Upper lobe of left lung (tissue), 6 donors: ENCODE measurements around the gene MAP7D2. TPM values are rescaled to one million over a fixed set of nuclear protein-coding genes. Genes with fewer than 3 reads are reported as not detected.

ENCODE experiments used
- ATAC-seq, 2 donors: fragments of 200-7000 bp; cut with Tn5 transposase; one replicate each; pipeline ENCODE4 v1.9.1; 2022; ENCODE audit warnings: mild to moderate bottlenecking in 2 of 2, moderate library complexity in 2 of 2; ENCODE audit not compliant: low FRiP score in 2 of 2
- DNase-seq, 2 donors: peaks; one replicate each; pipeline ENCODE4 v3.0.0-alpha.2; 2019 to 2020
- H3K27ac ChIP-seq, 4 donors: fragments of 200-600 bp; sonication (generic); one replicate each; pipeline ENCODE4 v1.5.1; 2016 to 2019
- H3K27me3 ChIP-seq, 4 donors: fragments of 200-600 bp; sonication (generic); one replicate each; pipeline ENCODE4 v1.5.1; 2017 to 2019
- H3K36me3 ChIP-seq, 4 donors: fragments of 200-600 bp; sonication (generic); one replicate each; pipeline ENCODE4 v1.5.1; 2016 to 2019
- H3K4me1 ChIP-seq, 4 donors: fragments of 200-600 bp; sonication (generic); one replicate each; pipeline ENCODE4 v1.5.1; 2018 to 2019
- H3K4me3 ChIP-seq, 4 donors: fragments of 200-600 bp; sonication (generic); one replicate each; pipeline ENCODE4 v1.5.1; 2017 to 2019; ENCODE audit warnings: mild to moderate bottlenecking in 2 of 4, moderate library complexity in 1 of 4
- H3K9me3 ChIP-seq, 4 donors: fragments of 200-600 bp; sonication (generic); one replicate each; pipeline ENCODE4 v1.5.1; 2018 to 2019
- CTCF ChIP-seq, 6 experiments: fragments of 450-650 bp in 4 of 6; fragments of 200-600 bp in 2 of 6; sonication (generic) in 2 of 6; IDR thresholded peaks; one replicate each; pipeline ENCODE4 v1.5.1; 2016 to 2019; ENCODE audit warnings: antibody characterized with exemption in 6 of 6
- EP300 ChIP-seq, 4 donors: sonication (generic); formaldehyde crosslinking; IDR thresholded peaks; one replicate each; pipeline ENCODE4 v1.5.1; 2017; ENCODE audit warnings: antibody characterized with exemption in 4 of 4, control low read depth in 2 of 4
- POLR2A ChIP-seq, 4 donors: fragments of 450-650 bp; IDR thresholded peaks; one replicate each; pipeline ENCODE4 v1.5.1; 2016 to 2017; ENCODE audit warnings: antibody characterized with exemption in 4 of 4, mild to moderate bottlenecking in 2 of 4
- POLR2AphosphoS5 ChIP-seq, 2 donors: sonication (generic); formaldehyde crosslinking; IDR thresholded peaks; one replicate each; pipeline ENCODE4 v1.5.1; 2017; ENCODE audit warnings: antibody characterized with exemption in 2 of 2
- WGBS, 2 donors: methylation state at CpG; one replicate each; pipeline ENCODE4 v1.1.5; 2017 to 2018; 5-methylcytosine and 5-hydroxymethylcytosine counted together
- small RNA-seq, 4 donors: library from RNA; depleted of rRNA; stranded (forward); fragments of <200 nt; gene quantifications; one replicate each; pipeline ENCODE3, GENCODE V24; 2016
- total RNA-seq, 6 donors: library from RNA; depleted of rRNA in 4 of 6; stranded (reverse); fragments of >200 nt in 4 of 6; gene quantifications; one replicate each; pipeline versions ENCODE4 v1.1.0 to v1.2.1, GENCODE V29; 2016 to 2021
- donor health status: DM: no; HTN: no; CAD: no; lungs with moderate emphysema.
- donor health status: DM: no; HTN: yes; CAD: no; lungs with severe emphysema.

The MAP7D2 gene
- total RNA-seq, 6 donors from 2014 or later, result under 0.01 to 13.4 (median 0.51) TPM

- Histone ChIP-seq H3K4me3 (no peak overlapping the region), H3K4me1 (no peaks in the 10 kb centered on the region), H3K36me3 (peaks cover 0 to 19% (median 0%) of the 10 kb centered on the region in 4 donors), H3K27me3 (no peaks in the 10 kb centered on the region), H3K9me3 (no peaks in the 10 kb centered on the region), H3K27ac (no peak overlapping the region)
- TF ChIP-seq EP300 (IDR thresholded peaks at IDR 0.05) (no peak), CTCF (IDR thresholded peaks at IDR 0.05) (no peak), POLR2A (IDR thresholded peaks at IDR 0.05) (no peak), POLR2AphosphoS5 (IDR thresholded peaks at IDR 0.05) (no peak)
- DNase-seq (no peak), ATAC-seq (no peak)
- WGBS, 2 donors, result 76 to 80% methylated on average over 9 of the region's 9 CpGs
Measured at GRCh38 chrX:19964017-19964710, 152.5 kb downstream of the MAP7D2 start.

DNA sequence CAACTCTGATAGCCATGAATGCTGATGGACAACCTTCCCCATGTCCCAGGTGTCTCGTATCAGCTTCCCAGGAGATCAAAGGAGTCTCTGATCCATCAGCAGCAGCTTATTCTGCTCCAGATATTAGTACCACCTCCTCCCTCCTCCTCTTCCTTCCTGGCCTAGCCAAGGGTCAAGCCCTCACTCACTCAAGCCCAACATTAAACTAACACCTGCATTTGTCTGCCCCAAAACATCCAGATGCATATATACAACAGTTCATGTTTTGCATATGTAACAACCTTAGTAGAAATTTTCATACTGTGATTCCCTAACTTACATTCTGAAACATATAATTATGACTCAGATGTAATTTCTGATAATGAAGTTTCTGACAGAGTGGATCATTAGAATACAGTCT is 155.8 kb downstream of the MAP7D2 start:
- TF ChIP-seq POLR2A (IDR thresholded peaks at IDR 0.05) (no peak), EP300 (IDR thresholded peaks at IDR 0.05) (no peak), POLR2AphosphoS5 (IDR thresholded peaks at IDR 0.05) (no peak), CTCF (IDR thresholded peaks at IDR 0.05) (no peak)
- WGBS, 2 donors, result 86 to 100% methylated on average over 1 of the region's 1 CpG
- ATAC-seq (no peak), DNase-seq (no peak)
- Histone ChIP-seq H3K27ac (no peak overlapping the region), H3K36me3 (peaks cover 0 to 15% (median 0%) of the 10 kb centered on the region in 4 donors), H3K27me3 (no peaks in the 10 kb centered on the region), H3K9me3 (no peaks in the 10 kb centered on the region), H3K4me1 (no peaks in the 10 kb centered on the region), H3K4me3 (no peak overlapping the region)

DNA sequence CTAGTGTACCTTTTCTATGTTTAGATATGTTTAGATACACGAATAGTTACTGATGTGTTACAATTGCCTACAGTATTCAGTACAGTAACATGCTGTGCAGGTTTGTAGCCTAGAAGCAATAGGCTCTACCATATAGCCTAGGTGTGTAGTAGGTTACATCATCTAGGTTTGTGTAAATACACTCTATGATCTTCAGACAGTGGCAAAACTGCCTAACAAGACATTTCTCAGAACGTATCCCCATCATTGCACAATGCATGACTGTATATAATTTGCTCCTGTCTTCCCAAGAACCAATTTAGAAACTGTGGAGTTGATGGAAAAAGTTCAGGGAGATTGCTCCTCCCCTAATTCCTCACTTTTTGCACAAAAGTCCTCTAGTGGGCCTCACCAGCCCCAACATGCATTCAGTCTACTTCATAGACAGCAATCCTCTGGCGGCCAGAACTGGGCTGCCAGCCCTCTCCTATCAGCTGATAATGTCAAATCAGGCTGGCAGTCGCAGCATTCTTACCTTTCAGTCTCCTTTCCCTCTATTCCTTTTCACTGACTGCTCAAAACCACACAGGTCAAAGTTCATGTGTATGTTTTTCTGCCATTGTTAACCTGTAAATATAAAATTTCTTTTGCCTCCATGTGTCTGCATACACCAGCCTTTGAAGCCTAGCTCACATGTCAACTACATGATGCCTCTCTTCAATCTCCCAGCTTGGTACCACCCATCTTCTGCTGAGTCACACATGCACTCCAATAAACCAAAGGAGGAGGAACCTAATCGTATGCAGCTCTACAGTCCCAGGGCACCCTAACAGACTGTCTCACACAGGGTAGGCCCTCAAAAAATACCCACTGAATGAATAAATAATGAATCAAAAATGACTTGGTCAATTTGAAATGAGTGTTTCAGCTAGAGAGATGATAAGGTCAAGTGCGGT is 157.9 kb downstream of the MAP7D2 start:
- no peak for DNase-seq
- Histone ChIP-seq H3K4me1 (no peaks in the 10 kb centered on the region), H3K36me3 (no peaks in the 10 kb centered on the region), H3K4me3 (no peak overlapping the region), H3K27me3 (no peaks in the 10 kb centered on the region), H3K9me3 (no peaks in the 10 kb centered on the region), H3K27ac (no peak overlapping the region)
- TF ChIP-seq CTCF (IDR thresholded peaks at IDR 0.05) (no peak), POLR2A (IDR thresholded peaks at IDR 0.05) (no peak), POLR2AphosphoS5 (IDR thresholded peaks at IDR 0.05) (no peak), EP300 (IDR thresholded peaks at IDR 0.05) (no peak)
- no peak for ATAC-seq
- 81 to 92% methylated on average over 5 to 6 of the region's 6 CpGs for WGBS, 2 donors

DNA sequence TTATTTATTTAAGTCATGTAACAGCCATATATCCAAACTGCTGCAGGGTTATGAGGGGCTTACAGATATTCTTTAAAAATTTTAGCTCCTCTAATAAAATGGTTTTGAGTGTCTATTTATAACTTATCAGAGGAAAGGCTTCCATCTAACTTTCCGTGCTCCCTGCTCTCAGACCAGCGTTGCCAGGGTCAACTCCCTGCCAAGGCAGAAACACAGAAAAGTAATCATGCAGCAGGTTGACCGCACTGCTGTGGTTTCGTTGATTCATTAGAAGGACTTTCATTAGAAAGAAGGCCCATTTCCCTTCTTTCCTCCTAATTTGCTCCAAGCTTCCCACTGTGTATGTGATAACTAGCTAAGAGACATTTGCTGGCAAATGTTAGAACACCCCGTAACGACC is 159.8 kb downstream of the MAP7D2 start:
- Histone ChIP-seq H3K27me3 (no peaks in the 10 kb centered on the region), H3K4me1 (no peaks in the 10 kb centered on the region), H3K9me3 (no peaks in the 10 kb centered on the region), H3K36me3 (no peaks in the 10 kb centered on the region), H3K27ac (no peak overlapping the region), H3K4me3 (no peak overlapping the region)
- DNase-seq (no peak), ATAC-seq (no peak)
- TF ChIP-seq EP300 (IDR thresholded peaks at IDR 0.05) (no peak), POLR2A (IDR thresholded peaks at IDR 0.05) (no peak), POLR2AphosphoS5 (IDR thresholded peaks at IDR 0.05) (no peak), CTCF (IDR thresholded peaks at IDR 0.05) (no peak)
- WGBS, 2 donors, result 79 to 86% methylated on average over 6 of the region's 6 CpGs

Small RNA genes within 50 kb of the gene (small RNA-seq; reads per million reads assigned to genes)
- 0.12 to 0.55 (median 0.20) reads per million in 4 donors for gene MIR23C
- gene RF00019, result 0 reads per million in 4 donors
- gene RF00493, result 10.1 to 22.9 (median 15.5) reads per million in 4 donors
- gene RF00494, result 0 reads per million in 4 donors

Other genes with a start within 250 kb of the MAP7D2 start
- 10 to 100 TPM; 17.8 to 53.4 (median 41.8) TPM for gene SH3KBP1, start 229.3 kb downstream of the MAP7D2 start, total RNA-seq
- gene BCLAF3, start 125.8 kb downstream of the MAP7D2 start, total RNA-seq, result 10 to 100 TPM in 5 of 6 donors, 1 to 10 TPM in 1; 6.1 to 23.0 (median 13.8) TPM
- 10 to 100 TPM in 5 of 6 donors, 1 to 10 TPM in 1; 8.4 to 78.7 (median 41.0) TPM for gene EIF1AX, start 24.9 kb upstream of the MAP7D2 start, total RNA-seq
- gene RPS6KA3, start 150.0 kb upstream of the MAP7D2 start, total RNA-seq, result 10 to 100 TPM; 24.6 to 93.0 (median 58.4) TPM